H9 (cell line): ENCODE data around the gene RNF212. TPM values are rescaled to one million over a fixed set of nuclear protein-coding genes. Genes with fewer than 3 reads are reported as not detected.

ENCODE experiments used
- DNase-seq: peaks from one replicate; pipeline ENCODE4 v3.0.0-alpha.2; 2017
- H2AFZ ChIP-seq: one replicate; pipeline ENCODE4 v1.6.1; 2013; ENCODE audit warnings: mild to moderate bottlenecking, low read length, control low read depth, moderate library complexity
- H2AK5ac ChIP-seq: 2 replicates; pipeline ENCODE4 v1.6.1; 2013; ENCODE audit warnings: low read length, control low read depth, mixed read lengths; ENCODE audit not compliant: insufficient read length
- H2BK120ac ChIP-seq: one replicate; pipeline ENCODE4 v1.6.1; 2013; ENCODE audit warnings: low read depth, mild to moderate bottlenecking, low read length, control low read depth, inconsistent platforms; ENCODE audit not compliant: poor library complexity, severe bottlenecking
- H2BK12ac ChIP-seq: 2 replicates; pipeline ENCODE4 v1.6.1; 2013; ENCODE audit warnings: low read length, control low read depth, mixed read lengths, low read depth; ENCODE audit not compliant: insufficient read length
- H2BK15ac ChIP-seq: 2 replicates; pipeline ENCODE4 v1.6.1; 2013; ENCODE audit warnings: low read depth, low read length, control low read depth
- H2BK20ac ChIP-seq: one replicate; pipeline ENCODE4 v1.6.1; 2013; ENCODE audit warnings: low read depth, mild to moderate bottlenecking, low read length, control low read depth, inconsistent platforms; ENCODE audit not compliant: poor library complexity, severe bottlenecking
- H2BK5ac ChIP-seq: 2 replicates; pipeline ENCODE4 v1.6.1; 2013; ENCODE audit warnings: low read length, control low read depth, mixed read lengths; ENCODE audit not compliant: insufficient read length
- H3K14ac ChIP-seq: 2 replicates; pipeline ENCODE4 v1.6.1; 2013; ENCODE audit warnings: low read length, control low read depth; ENCODE audit not compliant: insufficient read depth
- H3K18ac ChIP-seq: 2 replicates; pipeline ENCODE4 v1.6.1; 2013; ENCODE audit warnings: low read depth, mild to moderate bottlenecking, mixed read lengths, low read length, control low read depth; ENCODE audit not compliant: insufficient read length
- H3K23ac ChIP-seq: 2 replicates; pipeline ENCODE4 v1.6.1; 2013; ENCODE audit warnings: low read length, control low read depth, mixed read lengths, low read depth; ENCODE audit not compliant: insufficient read length
- H3K23me2 ChIP-seq: 2 replicates; pipeline ENCODE4 v1.6.1; 2013; ENCODE audit warnings: low read depth, mild to moderate bottlenecking, mixed read lengths, low read length, control low read depth; ENCODE audit not compliant: insufficient read length, poor library complexity, severe bottlenecking
- H3K27ac ChIP-seq: 2 replicates; pipeline ENCODE4 v1.5.1; 2013; ENCODE audit warnings: low read length, control low read depth, mixed read lengths, low read depth; ENCODE audit not compliant: insufficient read length
- H3K27me3 ChIP-seq: 2 replicates; pipeline ENCODE4 v1.6.1; 2013; ENCODE audit warnings: low read length, control low read depth, inconsistent platforms; ENCODE audit not compliant: insufficient read depth
- H3K4ac ChIP-seq: 2 replicates; pipeline ENCODE4 v1.6.1; 2013; ENCODE audit warnings: low read depth, mild to moderate bottlenecking, control low read depth, inconsistent platforms, low read length, moderate library complexity
- H3K4me1 ChIP-seq: 2 replicates; pipeline ENCODE4 v1.6.1; 2013; ENCODE audit warnings: low read length, control low read depth, inconsistent platforms; ENCODE audit not compliant: insufficient read depth
- H3K4me2 ChIP-seq: 2 replicates; pipeline ENCODE4 v1.6.1; 2013; ENCODE audit warnings: low read length, control low read depth, mixed read lengths; ENCODE audit not compliant: insufficient read length, insufficient read depth
- H3K56ac ChIP-seq: 2 replicates; pipeline ENCODE4 v1.6.1; 2013; ENCODE audit warnings: low read depth, mild to moderate bottlenecking, mixed read lengths, low read length, control low read depth; ENCODE audit not compliant: insufficient read length
- H3K79me1 ChIP-seq: 2 replicates; pipeline ENCODE4 v1.6.1; 2013; ENCODE audit warnings: low read depth, mild to moderate bottlenecking, moderate library complexity, low read length, control low read depth, inconsistent platforms; ENCODE audit not compliant: insufficient read depth, poor library complexity, severe bottlenecking
- H3K79me2 ChIP-seq: 2 replicates; pipeline ENCODE4 v1.6.1; 2013; ENCODE audit warnings: low read length, control low read depth, inconsistent platforms; ENCODE audit not compliant: insufficient read depth
- H3K9ac ChIP-seq: 2 replicates; pipeline ENCODE4 v1.6.1; 2013; ENCODE audit warnings: low read length, control low read depth, mixed read lengths; ENCODE audit not compliant: insufficient read length; ENCODE audit errors: extremely low read depth
- H3K9me3 ChIP-seq: one replicate; pipeline ENCODE4 v1.6.1; 2013; ENCODE audit warnings: low read depth, low read length, inconsistent platforms; ENCODE audit not compliant: control insufficient read depth
- H3T11ph ChIP-seq: one replicate; pipeline ENCODE4 v1.6.1; 2013; ENCODE audit warnings: mild to moderate bottlenecking, low read length, control low read depth, inconsistent platforms
- H4K20me1 ChIP-seq: one replicate; pipeline ENCODE4 v1.6.1; 2013; ENCODE audit not compliant: control insufficient read depth, insufficient read length, insufficient read depth
- H4K5ac ChIP-seq: 2 replicates; pipeline ENCODE4 v1.6.1; 2013; ENCODE audit warnings: low read depth, mild to moderate bottlenecking, mixed read lengths, low read length, control low read depth; ENCODE audit not compliant: insufficient read length
- H4K8ac ChIP-seq: replicated peaks from 2 replicates; pipeline ENCODE4 v1.6.1; 2013; ENCODE audit warnings: low read length, control low read depth, mixed read lengths, low read depth; ENCODE audit not compliant: insufficient read length
- H4K91ac ChIP-seq: 2 replicates; pipeline ENCODE4 v1.6.1; 2013; ENCODE audit warnings: low read depth, mild to moderate bottlenecking, moderate library complexity, mixed read lengths, low read length, control low read depth; ENCODE audit not compliant: insufficient read length
- H3K27ac Mint-ChIP-seq, 3 experiments: 2 replicates in 2 of 3; 3 replicates in 1 of 3; pipeline ENCODE4 v1.8.0; 2020 to 2021; ENCODE audit warnings: mixed read lengths in 3 of 3, mild to moderate bottlenecking in 1 of 3, moderate library complexity in 1 of 3
- H3K27me3 Mint-ChIP-seq: 2 replicates; pipeline ENCODE4 v1.8.0; 2021; ENCODE audit warnings: low read depth, mild to moderate bottlenecking, moderate library complexity, mixed read lengths
- H3K36me3 Mint-ChIP-seq, 3 experiments: 2 replicates in 2 of 3; 3 replicates in 1 of 3; pipeline ENCODE4 v1.8.0; 2020 to 2021; ENCODE audit warnings: low read depth in 3 of 3, mixed read lengths in 3 of 3; ENCODE audit not compliant: insufficient read depth in 1 of 3
- H3K4me1 Mint-ChIP-seq, 2 experiments: 2 replicates each; pipeline ENCODE4 v1.8.0; 2020; ENCODE audit warnings: mixed read lengths in 2 of 2
- H3K4me3 Mint-ChIP-seq, 2 experiments: 2 replicates in 1 of 2; 3 replicates in 1 of 2; pipeline ENCODE4 v1.8.0; 2020 to 2021; ENCODE audit warnings: mild to moderate bottlenecking in 2 of 2, mixed read lengths in 2 of 2, moderate library complexity in 1 of 2
- H3K9me3 Mint-ChIP-seq, 2 experiments: 2 replicates in 1 of 2; 3 replicates in 1 of 2; pipeline ENCODE4 v1.8.0; 2020; ENCODE audit warnings: mild to moderate bottlenecking in 2 of 2, mixed read lengths in 2 of 2, moderate library complexity in 1 of 2
- CTCF ChIP-seq: fragments of 200-600 bp; sonication (generic); conservative IDR thresholded peaks from 3 replicates; pipeline ENCODE4 v1.8.0; 2021; ENCODE audit warnings: antibody characterized with exemption, mild to moderate bottlenecking
- WGBS: extraction: QIAGEN DNeasy Blood & Tissue Kit; methylation state at CpG from one replicate; pipeline ENCODE4 v1.1.7; 2013; ENCODE audit warnings: missing lambda C conversion rate, low lambda C conversion rate, mixed read lengths; ENCODE audit not compliant: insufficient read length; ENCODE audit errors: extremely low coverage; 5-methylcytosine and 5-hydroxymethylcytosine counted together
- total RNA-seq: library from RNA; stranded (reverse); gene quantifications from 2 replicates; pipeline ENCODE4 v1.2.1, GENCODE V29; 2021

The RNF212 gene
- total RNA-seq, 1 experiment from 2014 or later = 3.0 TPM

DNA sequence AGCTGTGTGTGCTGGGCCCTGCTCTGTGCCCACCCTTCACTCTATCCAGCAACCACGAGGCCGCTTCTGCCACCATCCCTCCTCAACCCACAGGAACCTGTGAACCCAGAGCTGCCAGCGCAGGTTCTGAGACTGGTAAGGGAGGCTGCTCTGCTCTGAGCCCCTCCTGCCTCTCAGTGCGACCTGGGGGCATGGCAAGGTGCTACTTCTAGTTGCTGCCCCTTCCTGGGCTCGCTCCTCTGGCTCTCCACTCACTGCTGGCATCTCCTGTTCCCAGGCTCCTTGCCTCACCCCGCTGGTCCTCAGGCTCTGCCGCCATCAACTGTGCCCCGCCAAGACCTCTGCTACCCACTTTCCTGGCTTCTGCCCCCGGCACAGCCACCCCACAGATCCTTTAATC is 39.3 kb downstream of the RNF212 start:
- DNase-seq = no peak
- peaks cover 53% of the 10 kb centered on the region for H3K27me3 Mint-ChIP-seq
- Histone ChIP-seq H3K4me1 (no peaks in the 10 kb centered on the region), H3K4ac (no peak overlapping the region), H3K9me3 (peaks cover 5% of the 10 kb centered on the region), H3K14ac (no peak overlapping the region), H4K91ac (no peak overlapping the region), H2BK20ac (no peak overlapping the region), H2BK15ac (peak overlapping the region; percentile 31; the same call in 1 of the 2 replicates), H3K56ac (no peak overlapping the region), H3K79me2 (no peaks in the 10 kb centered on the region), H3K23me2 (no peaks in the 10 kb centered on the region), H2BK12ac (no peak overlapping the region), H4K20me1 (peaks cover 3% of the 10 kb centered on the region), H3K9ac (no peak overlapping the region), H3K4me2 (no peak overlapping the region), H2BK5ac (no peak overlapping the region), H3T11ph (no peak overlapping the region), H2AK5ac (no peak overlapping the region), H3K79me1 (no peaks in the 10 kb centered on the region), H4K5ac (no peak overlapping the region), H3K27me3 (no peaks in the 10 kb centered on the region), H3K18ac (no peak overlapping the region), H2AFZ (no peak overlapping the region), H3K23ac (no peak overlapping the region), H3K27ac (no peak overlapping the region), H2BK120ac (no peak overlapping the region), H4K8ac (no peak overlapping the region)
- peaks cover 2% of the 10 kb centered on the region in 2 experiments; a peak in 3 of 4 replicates for H3K4me1 Mint-ChIP-seq
- H3K36me3 Mint-ChIP-seq = no peaks in the 10 kb centered on the region; a peak in 2 of 7 replicates
- H3K27ac Mint-ChIP-seq = no peak overlapping the region
- peaks cover 6 to 14% of the 10 kb centered on the region in 2 experiments for H3K9me3 Mint-ChIP-seq
- H3K4me3 Mint-ChIP-seq = no peak overlapping the region; a peak in 1 of 5 replicates
- no CpG with 5 or more reads among the region's 9 CpGs for WGBS
- no peak for TF ChIP-seq CTCF
